Heart left ventricle (tissue), 13 donors: Measurements from ENCODE around the gene MOAP1.

ENCODE experiments used
- CTCF ChIP-seq, 12 donors: fragments of 200-600 bp; sonication (generic) in 4 of 12; IDR thresholded peaks; one replicate each; pipeline versions ENCODE4 v1.5.0 to v1.8.0; 2018 to 2022; ENCODE audit warnings: antibody characterized with exemption in 12 of 12, mild to moderate bottlenecking in 5 of 12
- POLR2A ChIP-seq, 2 donors: fragments of 450-650 bp; IDR thresholded peaks; one replicate each; pipeline ENCODE4 v1.6.1; 2017; ENCODE audit warnings: antibody characterized with exemption in 2 of 2, mild to moderate bottlenecking in 2 of 2, moderate library complexity in 2 of 2
- donor health status: ischemic (EF 13 %, LVEDD 7.1; RV severe dilation, severe dysfunction).
- donor health status: DM: no; HTN: yes; CAD: no.
- donor health status: DM: no; HTN: no; CAD: no.
- donor health status: ischemic (EF 25% LVEDD 6.9; RV normal size, moderate dysfunction).
- donor health status: ischemic (EF 25% LVEDD 5.7; RV mildly dilated, moderate dysfunction).
- donor health status: ischemic (EF 35%, LVEDD 5.7; RV mildly dilated, moderate dysfunction).
- donor health status: nonischemic (EF 11% LVEDD 7.7; RV severe dilation, severe dysfunction).
- donor health status: DM: yes; HTN: yes; CAD: no.
- donor health status: PGD.
- donor health status: ischemic (EF 29% LVEDD 5.4; RV normal size, mild dysfunction).
- donor health status: nonischemic (EF 23%, LVEDD 6.1; RV moderate dilation, normal function).

DNA sequence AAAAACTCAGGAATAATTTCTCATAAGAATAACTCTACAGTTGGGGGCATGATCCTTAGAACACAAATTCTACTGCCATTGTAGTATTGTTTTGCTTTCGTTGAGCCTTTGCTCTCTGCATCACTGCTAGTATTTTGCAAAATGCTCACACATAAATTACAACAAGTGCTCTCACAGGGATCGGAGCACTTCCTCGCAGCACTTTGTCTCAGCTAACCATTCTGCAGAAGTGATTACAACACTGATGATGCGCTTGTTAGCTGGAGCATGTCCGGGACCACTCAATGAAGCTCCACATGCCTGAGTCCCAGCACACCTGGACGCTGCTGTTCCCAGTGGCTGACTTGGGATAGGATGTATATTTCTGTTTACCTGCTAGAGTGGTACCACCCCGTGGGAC, 31.6 kb downstream of the MOAP1 start:
- TF ChIP-seq CTCF (IDR thresholded peaks at IDR 0.05) (no peak), POLR2A (IDR thresholded peaks at IDR 0.05) (no peak)
